Measurements from ENCODE around the gene NT5C3A. TPM values are rescaled to one million over a fixed set of nuclear protein-coding genes. Genes with fewer than 3 reads are reported as not detected.

The NT5C3A gene
- total RNA-seq: 16.5 and 19.7 TPM in 2 replicates

DNA sequence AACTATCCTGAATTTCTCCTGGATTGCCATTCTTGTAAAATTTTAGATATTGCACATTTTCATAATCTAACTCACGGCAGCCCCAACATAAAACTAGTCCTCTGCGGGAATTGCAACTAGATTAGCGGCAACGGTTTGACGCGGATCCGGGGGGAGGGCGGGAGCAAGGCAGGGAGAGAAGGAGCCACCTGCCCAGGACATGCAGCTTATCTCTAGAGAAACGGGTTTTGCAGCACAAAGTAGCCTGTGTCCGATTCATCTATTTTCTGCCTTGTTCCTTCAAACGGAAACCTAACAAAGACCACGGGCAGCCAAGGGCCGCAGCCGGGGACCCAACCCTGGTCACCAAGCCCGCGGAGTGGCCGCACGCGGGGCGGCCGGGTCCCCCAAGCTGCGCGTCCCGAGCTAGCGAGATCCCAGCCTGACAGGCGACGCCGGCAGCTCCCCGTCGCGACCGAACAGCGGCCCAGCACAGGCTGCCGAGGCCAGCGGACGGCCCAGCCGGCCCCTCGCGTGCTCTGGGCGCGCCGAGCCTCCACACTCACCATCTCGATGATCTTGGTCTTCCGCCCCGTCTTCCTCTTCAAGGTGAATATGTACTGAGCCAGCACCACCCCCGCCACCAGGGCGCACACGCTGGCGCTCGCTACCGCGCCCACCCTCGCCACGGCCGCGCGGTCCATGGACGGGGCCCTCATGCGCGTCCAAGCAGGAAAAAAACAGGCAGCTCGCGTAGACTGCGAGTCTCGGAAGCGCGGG, at the start of gene NT5C3A:
Gene NT5C3A, minus strand, starts transcription at position 754 of the 759 bp plus-strand sequence. Its CDS starts 71 bp downstream, at position 683.

GRCh38 chr7:33109005-33109757, 46.6 kb upstream of the NT5C3A start, which contains the start of gene RP9:
Gene RP9, minus strand, starts transcription at chr7:33109404. Its CDS starts 32 bp downstream, at chr7:33109372.

Small RNAs within 50 kb of the gene (small RNA-seq; reads per million reads assigned to genes)
- gene RN7SL505P: not detected
- gene RNU6-388P: not detected
- gene RPS29P14: not detected

Other genes starting within 250 kb of the NT5C3A start
- 25.0 and 34.4 TPM in 2 replicates for gene KBTBD2, start 171.0 kb downstream of the NT5C3A start, total RNA-seq
- 159 and 248 TPM in 2 replicates for gene FKBP9, start 105.3 kb downstream of the NT5C3A start, total RNA-seq
- 3.7 and 7.6 TPM in 2 replicates for gene RP9, start 46.6 kb upstream of the NT5C3A start, total RNA-seq
- 19.4 and 24.3 TPM in 2 replicates for gene BBS9, start 66.8 kb upstream of the NT5C3A start, total RNA-seq